Heart left ventricle (tissue), 16 donors: ENCODE measurements around the gene MSGN1. TPM values are rescaled to one million over a fixed set of nuclear protein-coding genes. Genes with fewer than 3 reads are reported as not detected.

Experiments
- ATAC-seq, 4 donors: fragments of 200-7000 bp; cut with Tn5 transposase; one replicate each; pipeline ENCODE4 v1.9.1; 2020 to 2022; ENCODE audit warnings: moderate library complexity in 4 of 4, mild to moderate bottlenecking in 3 of 4, moderate number of reproducible peaks in 1 of 4
- DNase-seq, 5 donors: peaks; one replicate each; pipeline ENCODE4 v3.0.0-alpha.2; 2020
- H3K27ac ChIP-seq, 12 donors: fragments of 200-600 bp; sonication (generic) in 4 of 12; one replicate each; pipeline versions ENCODE4 v1.5.0 to v1.8.0; 2016 to 2022; ENCODE audit warnings: mild to moderate bottlenecking in 2 of 12
- H3K27me3 ChIP-seq, 9 donors: fragments of 200-600 bp; sonication (generic) in 2 of 9; one replicate each; pipeline versions ENCODE4 v1.5.1 to v1.8.0; 2016 to 2022; ENCODE audit warnings: mild to moderate bottlenecking in 3 of 9
- H3K36me3 ChIP-seq, 9 donors: fragments of 200-600 bp; sonication (generic) in 2 of 9; one replicate each; pipeline versions ENCODE4 v1.5.0 to v1.8.0; 2018 to 2022; ENCODE audit warnings: mild to moderate bottlenecking in 2 of 9
- H3K4me1 ChIP-seq, 12 donors: fragments of 200-600 bp; sonication (generic) in 4 of 12; one replicate each; pipeline versions ENCODE4 v1.5.0 to v1.8.0; 2016 to 2022; ENCODE audit warnings: mild to moderate bottlenecking in 3 of 12
- H3K4me3 ChIP-seq, 12 donors: fragments of 200-600 bp; sonication (generic) in 4 of 12; one replicate each; pipeline versions ENCODE4 v1.5.0 to v1.8.0; 2017 to 2022; ENCODE audit warnings: mild to moderate bottlenecking in 9 of 12, moderate library complexity in 4 of 12
- H3K9me3 ChIP-seq, 12 donors: fragments of 200-600 bp; sonication (generic) in 4 of 12; one replicate each; pipeline versions ENCODE4 v1.5.0 to v1.8.0; 2016 to 2022; ENCODE audit warnings: mild to moderate bottlenecking in 1 of 12
- CTCF ChIP-seq, 12 donors: fragments of 200-600 bp; sonication (generic) in 4 of 12; IDR thresholded peaks; one replicate each; pipeline versions ENCODE4 v1.5.0 to v1.8.0; 2018 to 2022; ENCODE audit warnings: antibody characterized with exemption in 12 of 12, mild to moderate bottlenecking in 5 of 12
- POLR2A ChIP-seq, 2 donors: fragments of 450-650 bp; IDR thresholded peaks; one replicate each; pipeline ENCODE4 v1.6.1; 2017; ENCODE audit warnings: antibody characterized with exemption in 2 of 2, mild to moderate bottlenecking in 2 of 2, moderate library complexity in 2 of 2
- WGBS, 4 donors: extraction: QIAGEN DNeasy Blood & Tissue Kit in 2 of 4; methylation state at CpG; one replicate each; pipeline versions ENCODE4 v1.1.5 to v1.1.7; 2013 to 2018; 5-methylcytosine and 5-hydroxymethylcytosine counted together
- intact Hi-C, 10 donors: fragments of 100-400 bp; cut with DNase I; formaldehyde crosslinking; loops; one replicate each; pipeline versions ENCODE4 v1.11.1 to v1.14.2; 2022
- polyA plus RNA-seq, 2 donors: library from polyadenylated mRNA; stranded (reverse); fragments of 200-250 nt; gene quantifications; one replicate each; pipeline ENCODE4 v1.2.3, GENCODE V29; 2013
- total RNA-seq, 9 donors: library from RNA; depleted of rRNA in 2 of 9; stranded (reverse); fragments of >200 nt in 2 of 9; fragmentation: NEBNext Ultra II Directional in 3 of 9; extraction: Animal tissue kit (Norgen Biotek cat#: 25700) in 3 of 9; gene quantifications; one replicate each; pipeline versions ENCODE4 v1.1.0 to v1.2.4, GENCODE V29; 2016 to 2023
- donor health status: ischemic (EF 13 %, LVEDD 7.1; RV severe dilation, severe dysfunction).
- donor health status: healthy with polysubstance abuse.
- donor health status: DM: no; HTN: yes; CAD: no.
- donor health status: DM: no; HTN: no; CAD: no.
- donor health status: ischemic (EF 25% LVEDD 6.9; RV normal size, moderate dysfunction).
- donor health status: ischemic (EF 25% LVEDD 5.7; RV mildly dilated, moderate dysfunction).
- donor health status: healthy.
- donor health status: DM: yes; HTN: yes; CAD: no.
- donor health status: ischemic (EF 35%, LVEDD 5.7; RV mildly dilated, moderate dysfunction).
- donor health status: nonischemic (EF 11% LVEDD 7.7; RV severe dilation, severe dysfunction).
- donor health status: DM: yes; HTN: yes; CAD: no.
- donor health status: PGD.
- donor health status: ischemic (EF 29% LVEDD 5.4; RV normal size, mild dysfunction).
- donor health status: nonischemic (EF 23%, LVEDD 6.1; RV moderate dilation, normal function).

The MSGN1 gene
- total and polyA plus RNA-seq, 11 donors, result not detected

- Histone ChIP-seq H3K27me3 (no peaks in the 10 kb centered on the region), H3K36me3 (no peaks in the 10 kb centered on the region), H3K27ac (peak overlapping the region in 11 of 12 donors; percentile 37 to 86 (median 65)), H3K4me1 (peaks cover 0 to 24% (median 7%) of the 10 kb centered on the region in 12 donors), H3K4me3 (peak overlapping the region in 3 of 12 donors; percentile 3 to 23 (median 9)), H3K9me3 (no peaks in the 10 kb centered on the region)
- DNase-seq, result peak in 4 of 5 donors; percentile 52 to 72 (median 70)
- TF ChIP-seq POLR2A (IDR thresholded peaks at IDR 0.05), result no peak
- TF ChIP-seq CTCF (IDR thresholded peaks at IDR 0.05), result no peak
- WGBS, 4 donors, result 51 to 63% (median 58%) methylated on average over 5 of the region's 5 CpGs
- intact Hi-C loops, result no loop called here
- peak; percentile 57 to 93 (median 74) for ATAC-seq
These were observed 2.4 kb upstream of the MSGN1 start for GRCh38 chr2:17813742-17814473.

DNA sequence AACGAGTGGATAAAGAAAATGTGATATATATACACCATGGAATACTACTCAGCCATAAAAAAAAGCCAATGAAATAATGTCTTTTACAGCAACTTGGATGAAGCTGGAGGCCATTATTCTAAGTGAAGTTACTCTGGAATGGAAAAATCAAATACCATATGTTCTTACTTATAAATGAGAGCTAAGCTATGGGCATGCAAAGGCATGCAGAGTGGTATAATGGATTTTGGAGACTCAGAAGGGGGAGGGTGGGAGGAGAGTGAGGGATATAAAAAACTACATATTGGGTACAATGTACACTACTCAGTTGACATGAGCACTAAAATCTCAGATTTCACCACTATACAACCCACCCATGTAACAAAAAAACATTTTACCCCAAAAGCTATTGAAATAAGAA, 1.7 kb upstream of the MSGN1 start:
- ATAC-seq, result no peak
- no peaks in the 10 kb centered on the region for H3K27me3 ChIP-seq
- H3K4me3 ChIP-seq, result no peak overlapping the region
- intact Hi-C loops, result no loop called here
- 86 to 98% (median 91%) methylated on average over 1 of the region's 1 CpG for whole genome bisulfite sequencing, 4 donors
- no peaks in the 10 kb centered on the region for H3K9me3 ChIP-seq
- peak overlapping the region in 5 of 12 donors; percentile 13 to 86 (median 77) for H3K27ac ChIP-seq
- H3K36me3 ChIP-seq, result no peaks in the 10 kb centered on the region
- no peak for TF ChIP-seq CTCF (IDR thresholded peaks at IDR 0.05)
- TF ChIP-seq POLR2A (IDR thresholded peaks at IDR 0.05), result no peak
- no peak for DNase-seq
- H3K4me1 ChIP-seq, result peaks cover 0 to 24% (median 7%) of the 10 kb centered on the region in 12 donors

- Histone ChIP-seq H3K9me3 (no peaks in the 10 kb centered on the region), H3K36me3 (no peaks in the 10 kb centered on the region), H3K27ac (peak overlapping the region in 1 of 12 donors; percentile 3), H3K27me3 (no peaks in the 10 kb centered on the region), H3K4me3 (no peak overlapping the region), H3K4me1 (peaks cover 0 to 28% (median 9%) of the 10 kb centered on the region in 12 donors)
- 63 to 81% (median 74%) methylated on average over 8 of the region's 8 CpGs for WGBS, 4 donors
- ATAC-seq, result no peak
- DNase-seq, result no peak
- intact Hi-C loops, result no loop called here
- TF ChIP-seq POLR2A (IDR thresholded peaks at IDR 0.05) (no peak), CTCF (IDR thresholded peaks at IDR 0.05) (no peak)
These were observed 634 bp upstream of the MSGN1 start for GRCh38 chr2:17815468-17816184.

DNA sequence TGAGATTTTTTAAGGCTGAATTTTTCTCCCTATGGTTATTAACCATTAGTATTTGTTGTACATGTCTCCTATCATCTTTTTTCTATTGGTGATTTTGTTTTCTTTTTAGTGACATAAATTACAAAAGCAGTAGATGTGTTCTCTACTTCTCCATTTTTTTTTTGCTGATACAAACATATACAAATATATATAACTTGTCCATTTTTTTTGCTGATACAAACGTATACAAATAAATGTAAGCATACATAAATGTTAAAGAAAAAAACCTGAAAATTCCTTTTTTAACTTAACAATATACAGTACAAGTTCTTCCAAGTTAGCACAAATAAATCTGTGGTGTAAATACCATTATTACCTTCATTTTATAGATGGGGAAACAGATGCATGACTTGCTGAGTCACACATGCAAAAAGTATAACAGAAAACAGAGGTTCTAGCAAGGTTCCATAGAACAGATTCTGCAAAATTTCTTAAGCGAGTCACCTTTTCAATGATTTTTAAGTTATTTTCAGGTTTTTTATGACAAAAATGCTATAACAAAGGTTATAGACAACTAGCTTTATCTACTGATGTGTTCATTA, 2.1 kb downstream of the MSGN1 start:
- Histone ChIP-seq H3K9me3 (no peaks in the 10 kb centered on the region), H3K4me1 (peaks cover 8 to 45% (median 32%) of the 10 kb centered on the region in 12 donors), H3K4me3 (no peak overlapping the region), H3K27me3 (no peaks in the 10 kb centered on the region), H3K36me3 (no peaks in the 10 kb centered on the region), H3K27ac (no peak overlapping the region)
- DNase-seq, result no peak
- no peak for ATAC-seq
- 89 to 92% (median 90%) methylated on average over 2 of the region's 2 CpGs for WGBS, 4 donors
- TF ChIP-seq CTCF (IDR thresholded peaks at IDR 0.05) (no peak), POLR2A (IDR thresholded peaks at IDR 0.05) (no peak)
- intact Hi-C loops, result no loop called here
